Activated CD8-positive, alpha-beta T cell treated with anti-CD3 and anti-CD28 coated beads for 36 hours (primary cell): ENCODE results near the gene PCAT6. TPM values are rescaled to one million over a fixed set of nuclear protein-coding genes. Genes with fewer than 3 reads are reported as not detected.

Experiments
- ATAC-seq: fragments of 200-7000 bp; cut with Tn5 transposase; one replicate; pipeline ENCODE4 v1.10.0; 2021; ENCODE audit warnings: mild to moderate bottlenecking, moderate library complexity
- CTCF ChIA-PET: fragments of 350-600 bp; sonication (Branson Sonifier 250); formaldehyde crosslinking; loops from one replicate; lab custom pipeline; 2021; ENCODE audit warnings: antibody characterized with exemption; lab: Charles Lee
- POLR2A ChIA-PET: fragments of 350-600 bp; sonication (Branson Sonifier 250); formaldehyde crosslinking; loops from one replicate; lab custom pipeline; 2021; ENCODE audit warnings: antibody characterized with exemption; lab: Charles Lee
- DNase-seq: peaks from one replicate; pipeline ENCODE4 v3.0.0-alpha.2; 2020
- H3K27ac Mint-ChIP-seq: one replicate; pipeline ENCODE4 v1.8.0; 2021; ENCODE audit warnings: mild to moderate bottlenecking, mixed read lengths
- H3K27me3 Mint-ChIP-seq: one replicate; pipeline ENCODE4 v1.8.0; 2021; ENCODE audit warnings: mixed read lengths
- H3K36me3 Mint-ChIP-seq: one replicate; pipeline ENCODE4 v1.8.0; 2021; ENCODE audit warnings: low read depth, mixed read lengths
- H3K4me1 Mint-ChIP-seq: one replicate; pipeline ENCODE4 v1.8.0; 2021; ENCODE audit warnings: low read depth, mixed read lengths
- H3K4me3 Mint-ChIP-seq: one replicate; pipeline ENCODE4 v1.8.0; 2021; ENCODE audit warnings: mild to moderate bottlenecking, moderate library complexity, mixed read lengths
- H3K9me3 Mint-ChIP-seq: one replicate; pipeline ENCODE4 v1.8.0; 2021; ENCODE audit warnings: mixed read lengths
- CTCF ChIP-seq: fragments of 200-600 bp; IDR thresholded peaks from one replicate; pipeline ENCODE4 v1.8.0; 2022; ENCODE audit warnings: antibody characterized with exemption, mild to moderate bottlenecking
- intact Hi-C: fragments of 100-400 bp; cut with micrococcal nuclease; formaldehyde crosslinking; loops from one replicate; pipeline ENCODE4 v1.10.0; 2022
- total RNA-seq, 2 experiments: library from RNA; stranded (reverse); gene quantifications; one replicate each; pipeline ENCODE4 v1.2.3, GENCODE V29; 2021

The PCAT6 gene
- total RNA-seq, 2 experiments from 2014 or later: 0.94 to 2.4 TPM

DNA sequence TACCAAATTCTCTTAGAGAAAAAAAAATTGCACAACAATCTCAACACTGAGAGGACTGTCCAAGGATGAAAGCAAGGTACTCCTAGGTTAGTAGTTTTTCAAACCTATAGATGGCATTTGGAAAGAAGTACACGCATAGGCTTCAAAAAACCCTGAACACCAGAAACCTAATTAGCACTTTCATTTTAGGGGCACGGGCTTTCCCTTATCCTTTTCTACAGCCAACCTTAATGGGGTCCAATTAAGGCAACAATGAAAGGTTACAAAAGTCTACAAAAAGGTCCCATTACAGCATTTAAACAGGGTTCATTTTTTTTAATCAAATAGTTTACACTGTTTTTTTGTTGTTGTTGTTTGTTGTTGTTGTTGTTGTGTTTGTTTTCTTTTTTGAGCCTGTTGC is 8.7 kb upstream of the PCAT6 start:
- Mint-ChIP-seq H3K9me3 (no peaks in the 10 kb centered on the region), H3K4me3 (no peak overlapping the region), H3K4me1 (peaks cover 72% of the 10 kb centered on the region), H3K36me3 (peaks cover 11% of the 10 kb centered on the region), H3K27me3 (no peaks in the 10 kb centered on the region), H3K27ac (no peak overlapping the region)
- ChIA-PET POLR2A (no interaction called here), CTCF (no interaction called here)
- ATAC-seq (no peak), DNase-seq (no peak)
- intact Hi-C loops: no loop called here
- TF ChIP-seq CTCF: no peak

GRCh38 chr1:202802998-202803932 is 7.5 kb upstream of the PCAT6 start:
- Mint-ChIP-seq H3K4me3 (no peak overlapping the region), H3K27ac (peak overlapping the region; percentile 96), H3K27me3 (no peaks in the 10 kb centered on the region), H3K4me1 (peaks cover 64% of the 10 kb centered on the region), H3K36me3 (peaks cover 11% of the 10 kb centered on the region), H3K9me3 (no peaks in the 10 kb centered on the region)
- ChIA-PET POLR2A (no interaction called here), CTCF (interaction anchor here (0.6 to 0.8 kb wide), 2 partner anchors 22 to 53 kb away, joined by 3 read pairs; no protein-coding TSS in a partner anchor)
- TF ChIP-seq CTCF: no peak
- no peak for DNase-seq
- ATAC-seq: no peak
- intact Hi-C loops: no loop called here

- H3K9me3 Mint-ChIP-seq: no peaks in the 10 kb centered on the region
- ChIA-PET POLR2A (interaction anchor here (0.6 kb wide), 1 partner anchor 491 kb away, joined by 3 read pairs; no protein-coding TSS in a partner anchor), CTCF (interaction anchor here (1.2 kb wide), 1 partner anchor 195 kb away, joined by 4 read pairs; no protein-coding TSS in a partner anchor)
- peak overlapping the region; percentile 96 for H3K27ac Mint-ChIP-seq
- TF ChIP-seq CTCF: no peak
- H3K36me3 Mint-ChIP-seq: peaks cover 11% of the 10 kb centered on the region
- H3K4me1 Mint-ChIP-seq: peaks cover 65% of the 10 kb centered on the region
- DNase-seq (no peak), ATAC-seq (no peak)
- peak overlapping the region; percentile 80 for H3K4me3 Mint-ChIP-seq
- H3K27me3 Mint-ChIP-seq: peaks cover 3% of the 10 kb centered on the region
- intact Hi-C loops: no loop called here
Measured at GRCh38 chr1:202804126-202804525, 6.6 kb upstream of the PCAT6 start.

DNA sequence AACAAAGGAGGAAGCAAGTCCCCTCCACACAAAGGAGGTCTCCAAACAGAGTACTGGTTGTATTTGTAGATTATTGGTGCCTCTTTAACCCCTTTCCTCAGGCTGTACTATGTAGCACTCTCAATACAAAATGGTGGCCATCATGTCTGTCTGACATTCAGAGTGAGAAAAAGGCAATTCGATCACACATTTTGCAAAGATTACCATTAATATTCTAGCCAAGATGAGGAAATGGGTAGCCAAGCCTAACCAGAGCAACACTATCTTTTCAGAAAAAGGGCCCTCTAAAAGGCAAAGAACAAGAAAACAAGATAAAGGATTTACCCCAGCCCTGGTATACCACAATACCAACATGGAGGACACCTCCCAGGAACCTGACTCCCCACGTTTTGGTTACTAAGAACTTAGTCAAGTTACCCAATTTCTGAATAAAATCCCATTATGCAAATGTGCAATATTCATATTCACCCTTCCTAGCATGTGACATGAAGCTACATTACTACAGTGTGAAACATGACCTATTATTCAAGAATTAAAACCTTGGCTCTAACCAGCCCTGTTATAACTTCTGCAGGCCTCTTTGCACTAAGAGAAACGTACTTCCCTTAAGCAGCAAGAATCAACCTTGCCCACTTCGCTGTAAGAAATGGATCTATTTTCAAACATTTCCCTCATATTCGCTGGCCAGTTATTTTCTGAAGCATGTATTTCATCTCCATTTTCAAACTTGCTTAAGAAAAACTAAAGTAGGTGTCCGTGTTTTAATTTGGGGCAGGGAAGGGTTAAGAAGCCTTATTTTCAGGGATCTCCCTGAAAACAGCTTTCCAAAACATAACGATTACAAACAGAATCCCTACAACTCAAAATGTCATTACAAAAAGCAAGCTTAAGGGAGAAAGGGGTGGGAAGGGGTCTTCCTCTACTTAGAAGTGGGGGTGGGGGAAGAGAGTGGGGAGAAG is 4.6 kb upstream of the PCAT6 start:
- peak; percentile 12 for ATAC-seq
- POLR2A ChIA-PET: interaction anchor here (0.6 to 1.0 kb wide), 4 partner anchors 10 to 200 kb away, joined by 3 to 5 read pairs (median 3); no protein-coding TSS in a partner anchor

More for the DNA sequence above, 4.6 kb upstream of the PCAT6 start:
- Mint-ChIP-seq H3K27ac (peak overlapping the region; percentile 96), H3K4me1 (peaks cover 69% of the 10 kb centered on the region), H3K4me3 (peak overlapping the region; percentile 80), H3K9me3 (no peaks in the 10 kb centered on the region), H3K36me3 (peaks cover 5% of the 10 kb centered on the region), H3K27me3 (peaks cover 3% of the 10 kb centered on the region)
- peak; percentile 38 for DNase-seq
- intact Hi-C loops: no loop called here
- TF ChIP-seq CTCF: no peak
- CTCF ChIA-PET: interaction anchor here (0.9 to 1.0 kb wide), 2 partner anchors 10 to 82 kb away, joined by 3 to 4 read pairs; partner anchors contain the start of gene RABIF
